HG02678 (cell line): ENCODE results near the gene SPAG16.
"Not testable (repeated sequence)": the region's sequence is repeated elsewhere in the genome, so short reads cannot be mapped to it uniquely, and the experiment has no call there.

ENCODE experiments used
- ATAC-seq: cut with Tn5 transposase; IDR thresholded peaks from one replicate; pipeline ENCODE4 v1.9.1; 2021; ENCODE audit warnings: mild to moderate bottlenecking, moderate library complexity; ENCODE audit not compliant: unreplicated experiment

The SPAG16 gene

DNA sequence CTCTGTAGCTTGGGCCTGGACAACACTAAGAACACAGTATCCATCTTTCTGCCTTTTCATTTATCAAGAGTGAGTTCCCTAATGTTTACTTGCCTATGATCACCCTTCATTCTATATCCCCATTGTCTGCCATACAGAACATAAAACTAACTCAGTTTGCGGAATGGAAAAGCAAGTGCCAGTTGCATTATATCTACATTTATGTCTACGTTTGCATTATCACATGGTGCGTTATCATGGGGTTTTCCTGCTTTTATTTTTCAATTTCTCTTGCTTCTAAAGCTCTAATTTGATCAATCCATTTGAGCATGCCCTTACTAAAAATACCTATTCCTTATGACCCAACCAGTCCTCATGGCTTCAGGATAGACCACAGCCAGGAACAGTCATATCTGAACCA, 704.9 kb downstream of the SPAG16 start:
- ATAC-seq, result no peak

GRCh38 chr2:213991453-213992108, 707.3 kb downstream of the SPAG16 start:
- no peak for ATAC-seq

DNA sequence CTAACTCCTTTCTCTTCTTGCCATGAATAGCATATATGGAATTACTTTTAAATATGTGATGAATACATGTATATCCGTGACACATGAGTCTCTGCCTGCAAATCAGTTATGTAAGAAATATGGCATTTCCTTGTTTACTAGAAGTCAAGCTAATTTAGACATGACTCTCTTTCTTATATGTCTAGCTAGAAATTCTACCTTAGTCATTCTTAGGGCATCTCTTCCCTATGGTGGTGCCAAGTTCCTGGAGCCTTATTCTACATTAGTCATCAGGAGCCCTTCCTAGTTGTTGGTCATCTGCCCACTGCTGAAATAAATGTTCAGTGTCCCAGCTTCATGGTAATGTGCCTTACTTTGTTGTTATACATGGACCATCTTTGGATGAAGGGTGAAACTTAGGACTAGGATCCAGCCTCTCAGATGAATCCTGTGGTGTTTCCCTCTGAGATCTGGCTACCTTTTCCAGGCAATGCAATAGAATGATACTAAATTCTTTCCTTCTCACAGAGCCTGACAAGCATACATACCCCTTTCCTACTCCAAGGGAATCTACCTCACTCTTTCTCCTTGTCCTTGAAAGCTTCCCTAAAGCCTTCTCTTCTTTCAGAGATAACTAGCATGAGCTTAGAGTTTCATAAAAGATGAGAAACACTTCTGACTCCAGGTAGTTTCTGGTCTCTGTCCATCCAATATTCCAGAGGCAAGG, 711.3 kb downstream of the SPAG16 start:
- ATAC-seq, result no peak

GRCh38 chr2:213998976-213999375, 714.7 kb downstream of the SPAG16 start:
- ATAC-seq, result not testable (repeated sequence)

DNA sequence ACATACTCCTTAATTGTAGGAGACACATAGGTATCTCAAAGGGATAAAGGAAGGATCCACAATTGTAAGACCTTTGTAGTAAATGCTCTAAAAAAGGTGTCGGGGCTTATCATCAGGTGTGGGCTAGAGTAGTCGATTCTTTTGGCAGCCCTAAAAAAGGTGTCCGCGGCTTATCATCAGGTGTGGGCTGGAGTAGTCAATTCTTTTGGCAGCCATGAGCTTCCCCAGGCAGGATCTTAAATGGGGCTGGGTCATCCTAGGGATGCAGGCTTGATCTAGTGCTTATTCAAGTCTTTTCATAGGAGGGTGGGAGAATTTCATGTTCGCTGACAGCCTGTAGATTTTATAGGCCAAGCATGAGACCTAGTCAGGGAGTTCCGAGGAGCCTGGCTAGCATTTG, 720.2 kb downstream of the SPAG16 start:
- ATAC-seq, result no peak

- ATAC-seq, result no peak
These were observed 721.1 kb downstream of the SPAG16 start for GRCh38 chr2:214005337-214005736.

DNA sequence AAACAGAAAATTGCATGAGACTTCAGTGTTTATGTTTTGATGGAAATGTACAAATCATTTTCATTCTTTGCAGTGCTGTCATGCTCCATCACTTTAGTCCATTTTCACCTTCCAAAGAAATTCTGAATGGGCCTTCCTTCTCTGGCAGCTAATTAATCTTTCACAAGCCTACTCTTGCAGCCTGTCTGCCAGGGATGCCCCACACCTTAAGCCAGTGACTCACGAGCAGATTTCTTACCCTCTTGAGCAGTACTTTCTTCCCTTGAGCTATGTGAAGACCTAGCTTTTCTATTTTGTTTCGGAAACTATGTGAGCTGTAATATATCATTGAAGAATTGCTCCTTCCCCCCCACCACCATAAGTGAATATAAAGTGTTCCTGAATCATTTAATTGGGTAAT, 722.3 kb downstream of the SPAG16 start:
- ATAC-seq, result no peak

DNA sequence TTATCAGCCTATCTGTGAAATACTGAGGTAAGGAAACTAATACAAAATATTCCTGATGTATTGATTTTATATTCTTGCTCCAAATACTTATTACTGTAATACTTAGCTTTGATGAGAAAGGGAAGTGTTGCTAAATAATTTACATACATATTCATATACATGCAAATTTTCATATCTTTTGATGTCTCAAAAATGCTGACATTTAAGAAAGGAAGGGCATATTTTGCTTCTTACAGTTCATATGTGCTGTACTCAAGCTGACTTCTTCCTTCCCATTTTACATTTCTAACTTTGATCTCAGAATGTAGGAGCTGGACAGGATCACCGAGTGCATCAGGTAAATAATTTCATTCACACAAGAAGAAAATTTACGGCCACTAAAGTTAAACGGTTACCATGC, 727.4 kb downstream of the SPAG16 start:
- no peak for ATAC-seq

DNA sequence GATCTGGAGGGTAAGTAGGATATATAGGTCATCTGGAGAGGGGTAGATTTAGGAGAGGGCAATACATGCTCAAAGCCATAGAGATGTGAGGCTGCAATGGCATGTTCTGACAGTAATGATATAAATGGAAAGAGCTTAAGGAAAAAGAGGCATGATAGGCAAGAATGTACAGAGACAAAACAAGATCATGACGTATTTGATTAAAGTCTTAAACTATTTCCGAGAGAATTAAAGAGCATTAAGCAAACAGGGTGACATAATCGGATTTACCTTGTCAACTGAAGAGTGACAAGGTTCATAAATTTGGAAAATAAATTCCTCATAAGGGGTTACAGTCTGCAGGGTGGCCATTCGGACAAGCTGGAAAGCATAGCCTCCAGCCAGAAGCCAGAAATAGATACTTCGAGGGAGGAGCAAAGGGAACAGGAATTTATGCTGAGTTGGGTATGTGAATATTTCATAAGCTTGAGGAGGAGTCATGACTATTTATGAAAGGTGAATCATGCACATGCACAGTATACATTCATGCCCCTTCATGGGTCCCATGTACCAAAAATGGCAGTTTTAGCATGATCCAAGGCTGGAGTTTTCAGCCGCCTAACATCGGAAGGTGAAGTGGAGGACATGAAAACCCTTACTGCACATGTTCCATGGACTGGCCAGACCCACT, 730.4 kb downstream of the SPAG16 start:
- no peak for ATAC-seq

DNA sequence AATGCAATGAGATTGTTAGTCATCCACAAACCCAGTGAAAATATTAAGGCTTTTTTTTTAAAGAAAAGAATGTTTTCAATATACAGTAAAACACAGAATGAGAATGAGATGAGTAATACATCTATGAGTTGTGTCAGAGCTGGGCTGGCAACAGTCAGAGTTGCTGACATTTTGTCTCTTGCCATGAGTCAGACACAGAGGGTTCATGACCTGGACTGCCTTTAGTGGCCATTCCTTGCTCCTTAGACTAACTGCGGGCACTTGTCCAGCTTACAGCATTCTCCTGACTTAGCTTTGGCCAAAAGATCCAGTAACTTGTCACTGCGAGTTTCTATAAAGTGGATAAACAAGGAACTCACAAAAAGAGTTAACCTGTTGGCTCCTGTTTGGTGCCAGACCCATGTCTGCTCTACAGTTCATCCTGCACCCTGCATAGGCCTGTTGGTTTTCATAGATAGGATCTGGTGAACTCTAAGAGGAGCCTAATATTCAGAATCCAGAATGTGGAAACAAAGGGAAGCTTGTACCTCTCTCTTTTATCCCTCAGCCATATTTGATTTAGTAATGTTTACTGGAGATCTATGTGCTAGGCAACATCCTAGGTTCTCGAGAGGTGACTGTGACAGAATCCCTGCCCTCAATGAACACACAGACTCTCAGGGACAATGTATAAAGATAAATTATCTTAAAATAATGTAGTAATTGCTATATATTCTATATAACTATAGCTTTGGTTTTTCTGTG, 735.1 kb downstream of the SPAG16 start:
- no peak for ATAC-seq

GRCh38 chr2:214019973-214020345, 735.7 kb downstream of the SPAG16 start:
- ATAC-seq, result no peak

- ATAC-seq, result no peak
These were observed 744.9 kb downstream of the SPAG16 start for GRCh38 chr2:214029190-214029589.

DNA sequence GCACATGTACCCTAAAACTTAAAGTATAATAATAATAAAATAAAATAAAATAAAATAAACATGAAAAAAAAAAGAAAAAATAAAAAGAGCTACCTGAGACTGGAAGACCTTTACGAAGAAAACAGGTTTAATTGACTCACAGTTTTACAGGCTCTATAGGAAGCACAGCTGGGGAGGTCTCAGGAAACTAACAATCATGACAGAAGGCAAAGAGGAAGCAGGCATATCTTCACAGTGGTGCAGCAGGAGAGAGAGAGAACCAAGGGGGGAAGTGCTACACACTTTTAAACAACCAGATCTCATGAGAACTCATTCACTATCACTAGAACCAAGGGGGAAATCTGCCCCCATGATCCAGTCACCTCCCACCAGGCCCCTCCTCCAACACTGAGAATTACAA, 747.3 kb downstream of the SPAG16 start:
- ATAC-seq, result no peak

- ATAC-seq, result no peak
These were observed 750.2 kb downstream of the SPAG16 start for GRCh38 chr2:214034417-214034816.

GRCh38 chr2:214035091-214035852, 751.0 kb downstream of the SPAG16 start:
- no peak for ATAC-seq

GRCh38 chr2:214035921-214036320, 751.7 kb downstream of the SPAG16 start:
- ATAC-seq, result no peak

DNA sequence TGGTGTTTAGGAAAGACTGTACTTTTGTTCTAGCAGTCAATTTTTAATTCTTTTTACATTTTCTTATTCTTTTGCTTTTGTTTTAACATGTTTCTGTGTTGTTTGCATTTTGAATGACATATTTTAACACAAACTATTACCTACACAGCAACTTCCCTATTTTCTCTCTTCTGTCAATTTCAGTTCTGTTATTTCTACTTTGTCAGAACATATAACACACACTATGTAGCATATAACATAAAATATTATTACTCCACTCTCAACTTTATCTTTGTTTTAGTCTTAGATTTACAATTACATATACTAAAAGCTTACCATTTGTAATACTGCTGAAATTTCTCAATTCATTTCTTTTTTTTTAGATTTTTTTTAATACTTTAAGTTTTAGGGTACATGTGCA, 753.9 kb downstream of the SPAG16 start:
- no peak for ATAC-seq

- ATAC-seq, result no peak
These were observed 766.5 kb downstream of the SPAG16 start for GRCh38 chr2:214050731-214051130.

GRCh38 chr2:214051585-214051984, 767.3 kb downstream of the SPAG16 start:
- ATAC-seq, result no peak

GRCh38 chr2:214052235-214052634, 768.0 kb downstream of the SPAG16 start:
- no peak for ATAC-seq

DNA sequence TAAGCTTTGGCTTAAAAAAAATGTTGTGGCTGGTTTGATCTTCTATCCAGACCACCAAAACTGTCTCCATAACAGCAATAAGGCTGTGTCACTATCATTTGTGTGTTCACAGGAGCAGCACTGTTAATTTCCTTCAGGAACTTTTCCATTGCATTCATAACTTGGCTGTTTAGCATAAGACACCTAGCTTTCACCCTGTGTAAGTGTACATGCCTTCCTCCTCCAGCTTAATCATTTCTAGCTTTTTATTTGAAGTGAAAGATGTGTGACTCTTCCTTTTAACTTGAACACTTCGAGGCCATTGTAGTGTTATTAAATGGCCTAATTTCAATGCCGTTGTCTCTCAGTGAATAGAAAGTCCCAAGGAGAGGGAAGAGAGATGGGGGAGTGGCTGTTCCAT, 773.7 kb downstream of the SPAG16 start:
- ATAC-seq, result no peak
